ENCODE results near the gene WBP2. TPM values are rescaled to one million over a fixed set of nuclear protein-coding genes. Genes with fewer than 3 reads are reported as not detected.

The WBP2 gene
- total and polyA plus RNA-seq, 2 of the 13 experiments (the other 11 are each of a cell fraction or from before 2014, with no cell fraction given): 29.2 to 29.5 TPM

DNA sequence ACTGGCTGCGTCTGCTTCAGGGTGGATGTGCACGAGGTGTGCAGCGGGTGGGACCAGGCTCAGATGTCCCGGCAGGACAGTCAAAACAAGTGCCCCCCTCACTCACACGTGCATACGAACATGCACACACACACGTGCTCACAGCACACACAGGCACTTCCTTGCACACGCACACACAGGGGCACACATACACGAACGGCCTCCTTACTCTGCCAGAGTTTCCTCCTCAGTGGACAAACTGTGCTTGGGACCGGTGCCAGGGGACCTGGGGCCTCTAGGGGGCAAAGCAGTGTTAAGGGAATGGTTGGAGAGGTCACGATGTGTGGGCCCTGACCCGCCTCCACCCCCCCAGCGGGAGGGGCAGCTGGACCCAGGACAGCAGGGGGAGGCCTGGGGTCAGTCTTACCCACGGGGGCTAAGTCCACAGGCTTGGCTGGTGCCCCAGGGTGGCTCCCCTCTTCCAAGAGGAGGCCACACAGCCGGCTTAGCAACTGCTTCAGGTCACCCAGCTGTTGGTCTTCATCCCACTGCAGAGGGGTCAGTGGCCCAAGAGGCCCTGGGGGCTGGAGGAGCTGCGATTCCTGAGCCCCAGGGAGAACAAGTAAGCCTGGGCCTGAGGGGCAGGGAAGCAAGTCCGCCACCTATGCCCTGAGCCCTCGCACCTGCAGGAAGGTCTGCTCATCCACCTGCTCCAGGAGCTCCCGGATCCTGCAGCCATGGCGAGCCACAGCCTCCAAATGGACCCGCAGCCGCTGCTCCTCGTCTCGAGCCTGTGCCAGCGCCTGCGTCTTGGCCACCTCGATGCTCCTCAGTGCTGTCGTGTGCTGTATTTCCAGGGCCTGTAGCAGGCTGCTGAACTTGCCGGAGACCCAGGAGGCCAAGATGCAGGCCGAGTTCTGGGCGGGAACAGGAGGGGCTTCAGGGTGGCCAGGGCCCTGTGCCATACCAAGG lies 36.7 kb upstream of the WBP2 start (continued):
- TF ChIP-seq, protein P1, sequence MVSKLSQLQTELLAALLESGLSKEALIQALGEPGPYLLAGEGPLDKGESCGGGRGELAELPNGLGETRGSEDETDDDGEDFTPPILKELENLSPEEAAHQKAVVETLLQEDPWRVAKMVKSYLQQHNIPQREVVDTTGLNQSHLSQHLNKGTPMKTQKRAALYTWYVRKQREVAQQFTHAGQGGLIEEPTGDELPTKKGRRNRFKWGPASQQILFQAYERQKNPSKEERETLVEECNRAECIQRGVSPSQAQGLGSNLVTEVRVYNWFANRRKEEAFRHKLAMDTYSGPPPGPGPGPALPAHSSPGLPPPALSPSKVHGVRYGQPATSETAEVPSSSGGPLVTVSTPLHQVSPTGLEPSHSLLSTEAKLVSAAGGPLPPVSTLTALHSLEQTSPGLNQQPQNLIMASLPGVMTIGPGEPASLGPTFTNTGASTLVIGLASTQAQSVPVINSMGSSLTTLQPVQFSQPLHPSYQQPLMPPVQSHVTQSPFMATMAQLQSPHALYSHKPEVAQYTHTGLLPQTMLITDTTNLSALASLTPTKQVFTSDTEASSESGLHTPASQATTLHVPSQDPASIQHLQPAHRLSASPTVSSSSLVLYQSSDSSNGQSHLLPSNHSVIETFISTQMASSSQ (IDR thresholded peaks at IDR 0.05; ENCODE audit: low read depth): no peak
- TF ChIP-seq, protein P1 (CRISPR knock-in tag; IDR thresholded peaks at IDR 0.05; ENCODE audit: borderline replicate concordance): peak; percentile 55; the same call in 1 of the 2 replicates
- TF ChIP-seq, protein P2, sequence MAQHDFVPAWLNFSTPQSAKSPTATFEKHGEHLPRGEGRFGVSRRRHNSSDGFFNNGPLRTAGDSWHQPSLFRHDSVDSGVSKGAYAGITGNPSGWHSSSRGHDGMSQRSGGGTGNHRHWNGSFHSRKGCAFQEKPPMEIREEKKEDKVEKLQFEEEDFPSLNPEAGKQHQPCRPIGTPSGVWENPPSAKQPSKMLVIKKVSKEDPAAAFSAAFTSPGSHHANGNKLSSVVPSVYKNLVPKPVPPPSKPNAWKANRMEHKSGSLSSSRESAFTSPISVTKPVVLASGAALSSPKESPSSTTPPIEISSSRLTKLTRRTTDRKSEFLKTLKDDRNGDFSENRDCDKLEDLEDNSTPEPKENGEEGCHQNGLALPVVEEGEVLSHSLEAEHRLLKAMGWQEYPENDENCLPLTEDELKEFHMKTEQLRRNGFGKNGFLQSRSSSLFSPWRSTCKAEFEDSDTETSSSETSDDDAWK (CRISPR knock-in tag; IDR thresholded peaks at IDR 0.05): no peak
- TF ChIP-seq, protein P3, sequence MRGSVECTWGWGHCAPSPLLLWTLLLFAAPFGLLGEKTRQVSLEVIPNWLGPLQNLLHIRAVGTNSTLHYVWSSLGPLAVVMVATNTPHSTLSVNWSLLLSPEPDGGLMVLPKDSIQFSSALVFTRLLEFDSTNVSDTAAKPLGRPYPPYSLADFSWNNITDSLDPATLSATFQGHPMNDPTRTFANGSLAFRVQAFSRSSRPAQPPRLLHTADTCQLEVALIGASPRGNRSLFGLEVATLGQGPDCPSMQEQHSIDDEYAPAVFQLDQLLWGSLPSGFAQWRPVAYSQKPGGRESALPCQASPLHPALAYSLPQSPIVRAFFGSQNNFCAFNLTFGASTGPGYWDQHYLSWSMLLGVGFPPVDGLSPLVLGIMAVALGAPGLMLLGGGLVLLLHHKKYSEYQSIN (CRISPR knock-in tag; IDR thresholded peaks at IDR 0.05; ENCODE audit: borderline replicate concordance): no peak
- TF ChIP-seq ARNT (IDR thresholded peaks at IDR 0.05) (no peak), FOXM1 (CRISPR knock-in tag; IDR thresholded peaks at IDR 0.05) (no peak), ZNF83 (CRISPR knock-in tag; IDR thresholded peaks at IDR 0.05; ENCODE audit: borderline replicate concordance) (no peak), PPARG (CRISPR knock-in tag; conservative IDR thresholded peaks at IDR 0.05) (peak; percentile 77), TCF7L2 (IDR thresholded peaks at IDR 0.05; ENCODE audit: low read depth, low read length) (no peak), NR3C1 (CRISPR knock-in tag; IDR thresholded peaks at IDR 0.05) (no peak), MYNN (CRISPR knock-in tag; IDR thresholded peaks at IDR 0.05; ENCODE audit: low read depth) (no peak), ZBTB7A (CRISPR knock-in tag; IDR thresholded peaks at IDR 0.05) (peak; percentile 94; the same call in 1 of the 2 replicates), ZBTB20 (CRISPR knock-in tag; IDR thresholded peaks at IDR 0.05; ENCODE audit: borderline replicate concordance, low read depth) (no peak; the same call in 1 of the 2 replicates)
- TF ChIP-seq, protein P4, sequence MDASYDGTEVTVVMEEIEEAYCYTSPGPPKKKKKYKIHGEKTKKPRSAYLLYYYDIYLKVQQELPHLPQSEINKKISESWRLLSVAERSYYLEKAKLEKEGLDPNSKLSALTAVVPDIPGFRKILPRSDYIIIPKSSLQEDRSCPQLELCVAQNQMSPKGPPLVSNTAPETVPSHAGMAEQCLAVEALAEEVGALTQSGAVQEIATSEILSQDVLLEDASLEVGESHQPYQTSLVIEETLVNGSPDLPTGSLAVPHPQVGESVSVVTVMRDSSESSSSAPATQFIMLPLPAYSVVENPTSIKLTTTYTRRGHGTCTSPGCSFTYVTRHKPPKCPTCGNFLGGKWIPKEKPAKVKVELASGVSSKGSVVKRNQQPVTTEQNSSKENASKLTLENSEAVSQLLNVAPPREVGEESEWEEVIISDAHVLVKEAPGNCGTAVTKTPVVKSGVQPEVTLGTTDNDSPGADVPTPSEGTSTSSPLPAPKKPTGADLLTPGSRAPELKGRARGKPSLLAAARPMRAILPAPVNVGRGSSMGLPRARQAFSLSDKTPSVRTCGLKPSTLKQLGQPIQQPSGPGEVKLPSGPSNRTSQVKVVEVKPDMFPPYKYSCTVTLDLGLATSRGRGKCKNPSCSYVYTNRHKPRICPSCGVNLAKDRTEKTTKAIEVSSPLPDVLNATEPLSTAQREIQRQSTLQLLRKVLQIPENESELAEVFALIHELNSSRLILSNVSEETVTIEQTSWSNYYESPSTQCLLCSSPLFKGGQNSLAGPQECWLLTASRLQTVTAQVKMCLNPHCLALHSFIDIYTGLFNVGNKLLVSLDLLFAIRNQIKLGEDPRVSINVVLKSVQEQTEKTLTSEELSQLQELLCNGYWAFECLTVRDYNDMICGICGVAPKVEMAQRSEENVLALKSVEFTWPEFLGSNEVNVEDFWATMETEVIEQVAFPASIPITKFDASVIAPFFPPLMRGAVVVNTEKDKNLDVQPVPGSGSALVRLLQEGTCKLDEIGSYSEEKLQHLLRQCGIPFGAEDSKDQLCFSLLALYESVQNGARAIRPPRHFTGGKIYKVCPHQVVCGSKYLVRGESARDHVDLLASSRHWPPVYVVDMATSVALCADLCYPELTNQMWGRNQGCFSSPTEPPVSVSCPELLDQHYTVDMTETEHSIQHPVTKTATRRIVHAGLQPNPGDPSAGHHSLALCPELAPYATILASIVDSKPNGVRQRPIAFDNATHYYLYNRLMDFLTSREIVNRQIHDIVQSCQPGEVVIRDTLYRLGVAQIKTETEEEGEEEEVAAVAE (CRISPR knock-in tag; IDR thresholded peaks at IDR 0.05; ENCODE audit: borderline replicate concordance): peak; percentile 67; the same call in 1 of the 2 replicates

Measured in HepG2 (cell line).